DND-41 (cell line): ENCODE data around the gene PPP1R37.

Experiments used
- ATAC-seq: fragments of 200-7000 bp; cut with Tn5 transposase; 3 replicates; pipeline ENCODE4 v1.9.1; 2021; ENCODE audit warnings: low read depth; ENCODE audit not compliant: insufficient read depth
- DNase-seq: peaks from one replicate; pipeline ENCODE4 v3.0.0-alpha.2; 2020
- H2AFZ ChIP-seq: 2 replicates; pipeline ENCODE4 v1.6.0; 2012; ENCODE audit warnings: low read depth, low read length
- H3K27ac ChIP-seq: 2 replicates; pipeline ENCODE4 v1.5.1; 2012; ENCODE audit warnings: low read length, inconsistent platforms
- H3K27me3 ChIP-seq: fragments of 200-600 bp; sonication (generic); 2 replicates; pipeline ENCODE4 v1.6.0; 2012; ENCODE audit warnings: low read length, mild to moderate bottlenecking, inconsistent platforms; ENCODE audit not compliant: insufficient read depth, poor library complexity
- H3K36me3 ChIP-seq: 2 replicates; pipeline ENCODE4 v1.5.1; 2012; ENCODE audit warnings: low read length, inconsistent platforms; ENCODE audit not compliant: insufficient read depth
- H3K4me1 ChIP-seq: 2 replicates; pipeline ENCODE4 v1.5.1; 2012; ENCODE audit warnings: mild to moderate bottlenecking, low read length; ENCODE audit not compliant: insufficient read depth
- H3K4me2 ChIP-seq: 2 replicates; pipeline ENCODE4 v1.6.0; 2012; ENCODE audit warnings: mild to moderate bottlenecking, moderate library complexity, low read length, inconsistent platforms; ENCODE audit not compliant: insufficient read depth
- H3K4me3 ChIP-seq, 2 experiments: fragments of 200-600 bp in 1 of 2; shearing (Covaris generic) in 1 of 2; 2 replicates each; pipeline ENCODE4 v1.5.1; 2012 to 2016; ENCODE audit warnings: inconsistent platforms in 2 of 2, low read length in 2 of 2, mild to moderate bottlenecking in 2 of 2, low read depth in 1 of 2, moderate library complexity in 1 of 2
- H3K79me2 ChIP-seq: 2 replicates; pipeline ENCODE4 v1.6.0; 2012; ENCODE audit warnings: low read length, inconsistent platforms; ENCODE audit not compliant: insufficient read depth
- H3K9ac ChIP-seq: 2 replicates; pipeline ENCODE4 v1.6.0; 2012; ENCODE audit warnings: low read depth, mild to moderate bottlenecking, inconsistent platforms, low read length, moderate library complexity
- H3K9me3 ChIP-seq: 2 replicates; pipeline ENCODE4 v1.5.1; 2012; ENCODE audit warnings: low read length, moderate library complexity, mild to moderate bottlenecking, inconsistent platforms; ENCODE audit not compliant: insufficient read depth, severe bottlenecking
- H4K20me1 ChIP-seq: 2 replicates; pipeline ENCODE4 v1.6.0; 2012; ENCODE audit warnings: low read length; ENCODE audit not compliant: insufficient read depth
- CTCF ChIP-seq: IDR thresholded peaks from 2 replicates; pipeline ENCODE4 v1.5.1; 2012; ENCODE audit warnings: borderline replicate concordance, low read length, moderate library complexity, mild to moderate bottlenecking; ENCODE audit not compliant: poor library complexity, severe bottlenecking; ENCODE audit errors: extremely low read depth
- EZH2 ChIP-seq: IDR thresholded peaks from 3 replicates; pipeline ENCODE4 v1.6.1; 2012; ENCODE audit warnings: borderline replicate concordance, low read depth, mild to moderate bottlenecking, moderate library complexity, low read length, inconsistent platforms; ENCODE audit not compliant: severe bottlenecking

The PPP1R37 gene

GRCh38 chr19:45092747-45093678 lies at the start of gene PPP1R37:
Gene PPP1R37, plus strand, starts transcription at chr19:45093179. Its CDS starts 147 bp downstream, at chr19:45093326.
- peaks cover 58% of the 10 kb centered on the region for H3K79me2 ChIP-seq
- H3K9me3 ChIP-seq, result no peaks in the 10 kb centered on the region
- peaks cover 54% of the 10 kb centered on the region for H3K4me1 ChIP-seq
- peak within 1 kb of the TSS; percentile 95 for H3K27ac ChIP-seq
- peaks cover 51% of the 10 kb centered on the region for H4K20me1 ChIP-seq
- peaks cover 49% of the 10 kb centered on the region for H3K36me3 ChIP-seq
- no peaks in the 10 kb centered on the region for H3K27me3 ChIP-seq
- peak; percentile 3 for TF ChIP-seq CTCF
- TF ChIP-seq EZH2, result no peak
- H2AFZ ChIP-seq, result peak within 1 kb of the TSS; percentile 88
- H3K9ac ChIP-seq, result peak within 1 kb of the TSS; percentile 76
- peak within 1 kb of the TSS; percentile 92 for H3K4me2 ChIP-seq
- peak within 1 kb of the TSS; percentile 69 to 93 for H3K4me3 ChIP-seq
- DNase-seq, result peak; percentile 90
- ATAC-seq, result peak; percentile 92

GRCh38 chr19:45045671-45046353 lies 47.2 kb upstream of the PPP1R37 start:
- no peak overlapping the region for H3K4me2 ChIP-seq
- H3K27me3 ChIP-seq, result no peaks in the 10 kb centered on the region
- H3K27ac ChIP-seq, result no peak overlapping the region
- H3K4me1 ChIP-seq, result peaks cover 16% of the 10 kb centered on the region
- peaks cover 79% of the 10 kb centered on the region for H4K20me1 ChIP-seq
- H3K79me2 ChIP-seq, result peaks cover 96% of the 10 kb centered on the region
- no peak for ATAC-seq
- no peak overlapping the region for H3K4me3 ChIP-seq
- no peak overlapping the region for H2AFZ ChIP-seq
- peaks cover 71% of the 10 kb centered on the region for H3K36me3 ChIP-seq
- no peak for DNase-seq
- TF ChIP-seq EZH2 (no peak), CTCF (no peak)
- H3K9ac ChIP-seq, result no peak overlapping the region
- H3K9me3 ChIP-seq, result no peaks in the 10 kb centered on the region

GRCh38 chr19:45046355-45046754 lies 46.6 kb upstream of the PPP1R37 start:
- no peak for TF ChIP-seq CTCF
- no peak for TF ChIP-seq EZH2
- Histone ChIP-seq H3K4me3 (no peak overlapping the region), H3K4me2 (no peak overlapping the region), H3K36me3 (peaks cover 69% of the 10 kb centered on the region), H2AFZ (no peak overlapping the region), H3K27ac (no peak overlapping the region), H4K20me1 (peaks cover 80% of the 10 kb centered on the region), H3K79me2 (peaks cover 96% of the 10 kb centered on the region), H3K9me3 (no peaks in the 10 kb centered on the region), H3K4me1 (peaks cover 11% of the 10 kb centered on the region), H3K27me3 (no peaks in the 10 kb centered on the region), H3K9ac (no peak overlapping the region)
- no peak for DNase-seq
- no peak for ATAC-seq
